Right lobe of liver (tissue), 4 donors: ENCODE measurements around the gene SIRT2.

Experiments
- CTCF ChIP-seq, 4 donors: fragments of 200-600 bp in 3 of 4; fragments of 450-650 bp in 1 of 4; IDR thresholded peaks; one replicate each; pipeline versions ENCODE4 v1.5.1 to v1.8.0; 2016 to 2022; ENCODE audit warnings: antibody characterized with exemption in 4 of 4, mild to moderate bottlenecking in 2 of 4
- POLR2A ChIP-seq: fragments of 450-650 bp; IDR thresholded peaks from one replicate; pipeline ENCODE4 v1.6.1; 2017; ENCODE audit warnings: antibody characterized with exemption, mild to moderate bottlenecking
- donor health status: DM: no; HTN: no; CAD: no.
- donor health status: DM: no; HTN: no; CAD: no.
- donor health status: DM: no; HTN: yes; CAD: no.

- no peak for TF ChIP-seq POLR2A
- TF ChIP-seq CTCF (IDR thresholded peaks at IDR 0.05): no peak
Measured at GRCh38 chr19:38913958-38914357, 14.5 kb upstream of the SIRT2 start.
